Measurements from ENCODE around the gene PRDM10.

GRCh38 chr11:129973068-129973467, 29.6 kb downstream of the PRDM10 start:
- TF ChIP-seq CTCF (IDR thresholded peaks at IDR 0.05 in 2 of 3, conservative IDR thresholded peaks at IDR 0.05 in 1 of 3; ENCODE audit: borderline replicate concordance in 1 of 3, insufficient read depth in 1 of 3, low read depth in 2 of 3, low read length in 2 of 3), result no peak
- no peak for TF ChIP-seq POLR2A (IDR thresholded peaks at IDR 0.05; ENCODE audit: borderline replicate concordance, extremely low read depth, insufficient read depth, insufficient read length)
